ENCODE data around the gene TRIL.

GRCh38 chr7:29000717-29001076 is 42.6 kb upstream of the TRIL start:
- TF ChIP-seq CTCF (conservative IDR thresholded peaks at IDR 0.05; ENCODE audit: low read depth in 2 of 2) (no peak), POLR2AphosphoS5 (IDR thresholded peaks at IDR 0.05; ENCODE audit: low read depth) (no peak), EZH2phosphoT487 (IDR thresholded peaks at IDR 0.05; ENCODE audit: unreplicated experiment) (no peak), JUNB (IDR thresholded peaks at IDR 0.05; ENCODE audit: unreplicated experiment) (no peak), REST (IDR thresholded peaks at IDR 0.05; ENCODE audit: unreplicated experiment) (no peak), EZH2 (IDR thresholded peaks at IDR 0.05; ENCODE audit: low read depth, unreplicated experiment) (no peak), ZNF331 (CRISPR knock-in tag; IDR thresholded peaks at IDR 0.05; ENCODE audit: low read depth) (no peak), NANOG (IDR thresholded peaks at IDR 0.05; ENCODE audit: borderline replicate concordance) (no peak), ETS1 (IDR thresholded peaks at IDR 0.05) (no peak), STAT1 (IDR thresholded peaks at IDR 0.05; ENCODE audit: unreplicated experiment) (no peak), CREB1 (CRISPR knock-in tag; IDR thresholded peaks at IDR 0.05; ENCODE audit: low read depth) (no peak), ZNF114 (CRISPR knock-in tag; IDR thresholded peaks at IDR 0.05) (no peak)

Measured in GM23338 (cell line).